ENCODE measurements around the gene C1orf105. TPM values are rescaled to one million over a fixed set of nuclear protein-coding genes. Genes with fewer than 3 reads are reported as not detected.
A peak's percentile ranks its signal among the peaks of the same experiment; 100 is the strongest.

The C1orf105 gene
- total and polyA plus RNA-seq, 10 donors, result not detected

GRCh38 chr1:172390683-172391551 is 29.6 kb upstream of the C1orf105 start:
- 52 to 78% (median 63%) methylated on average over 9 of the region's 9 CpGs for WGBS, 5 donors
- peak; percentile 82 for DNase-seq
- peak in 2 of 3 donors; percentile 55 to 57 for TF ChIP-seq POLR2AphosphoS5 (IDR thresholded peaks at IDR 0.05)
- no peak for TF ChIP-seq POLR2A (IDR thresholded peaks at IDR 0.05)
- no peaks in the 10 kb centered on the region for H3K36me3 ChIP-seq
- no peaks in the 10 kb centered on the region for H3K9me3 ChIP-seq
- H3K27me3 ChIP-seq (replicated peaks in 1 of 7), result no peaks in the 10 kb centered on the region
- H3K27ac ChIP-seq, result peak overlapping the region; percentile 67 to 92 (median 83)
- peak overlapping the region in 2 of 8 donors; percentile 3 to 60 for H3K4me3 ChIP-seq
- intact Hi-C loops (cut with DNase I; ENCODE audit: low total_unique reads), result loop anchor here (10.0 kb wide), 1 partner anchor 206 kb away; no protein-coding TSS in a partner anchor
- peaks cover 24 to 68% (median 47%) of the 10 kb centered on the region in 6 donors for H3K4me1 ChIP-seq

- 83 to 98% (median 95%) methylated on average over 1 of the region's 1 CpG for WGBS, 5 donors
- Histone ChIP-seq H3K27me3 (replicated peaks in 1 of 7) (no peaks in the 10 kb centered on the region), H3K4me1 (peaks cover 24 to 68% (median 47%) of the 10 kb centered on the region in 6 donors), H3K27ac (peak overlapping the region in 7 of 8 donors; percentile 75 to 92 (median 83)), H3K36me3 (no peaks in the 10 kb centered on the region), H3K4me3 (no peak overlapping the region), H3K9me3 (no peaks in the 10 kb centered on the region)
- no peak for DNase-seq
- TF ChIP-seq CTCF (IDR thresholded peaks at IDR 0.05 in 8 of 11, conservative IDR thresholded peaks at IDR 0.05 in 3 of 11), result no peak
- TF ChIP-seq POLR2AphosphoS5 (IDR thresholded peaks at IDR 0.05), result no peak
- TF ChIP-seq POLR2A (IDR thresholded peaks at IDR 0.05), result no peak
- intact Hi-C loops (cut with DNase I; ENCODE audit: low total_unique reads), result loop anchor here (10.0 kb wide), 1 partner anchor 207 kb away; no protein-coding TSS in a partner anchor
Measured at GRCh38 chr1:172391976-172392375, 28.5 kb upstream of the C1orf105 start.

GRCh38 chr1:172393354-172393753 is 27.1 kb upstream of the C1orf105 start:
- no peaks in the 10 kb centered on the region for H3K27me3 ChIP-seq (replicated peaks in 1 of 7)
- 57 to 72% (median 65%) methylated on average over 5 of the region's 5 CpGs for WGBS, 5 donors
- no peak for TF ChIP-seq CTCF (IDR thresholded peaks at IDR 0.05 in 8 of 11, conservative IDR thresholded peaks at IDR 0.05 in 3 of 11)
- no peak for TF ChIP-seq POLR2A (IDR thresholded peaks at IDR 0.05)
- no peak for TF ChIP-seq POLR2AphosphoS5 (IDR thresholded peaks at IDR 0.05)
- H3K9me3 ChIP-seq, result no peaks in the 10 kb centered on the region
- no peak overlapping the region for H3K4me3 ChIP-seq
- peaks cover 24 to 82% (median 55%) of the 10 kb centered on the region in 6 donors for H3K4me1 ChIP-seq
- H3K36me3 ChIP-seq, result no peaks in the 10 kb centered on the region
- intact Hi-C loops (cut with DNase I; ENCODE audit: low total_unique reads), result loop anchor here (10.0 kb wide), 1 partner anchor 209 kb away; no protein-coding TSS in a partner anchor
- DNase-seq, result no peak
- H3K27ac ChIP-seq, result peak overlapping the region; percentile 65 to 92 (median 83)

- H3K9me3 ChIP-seq, result no peaks in the 10 kb centered on the region
- H3K4me1 ChIP-seq, result peaks cover 29 to 90% (median 60%) of the 10 kb centered on the region in 6 donors
- H3K27ac ChIP-seq, result peak overlapping the region; percentile 75 to 92 (median 83)
- intact Hi-C loops (cut with DNase I; ENCODE audit: low total_unique reads), result loop anchor here (10.0 kb wide), 1 partner anchor 209 kb away; no protein-coding TSS in a partner anchor
- 7 to 15% (median 13%) methylated on average over 4 of the region's 4 CpGs for WGBS, 5 donors
- TF ChIP-seq POLR2AphosphoS5 (IDR thresholded peaks at IDR 0.05) (peak in 1 of 3 donors; percentile 73), CTCF (IDR thresholded peaks at IDR 0.05 in 8 of 11, conservative IDR thresholded peaks at IDR 0.05 in 3 of 11) (no peak), POLR2A (IDR thresholded peaks at IDR 0.05) (peak in 1 of 3 donors; percentile 48)
- peak; percentile 81 for DNase-seq
- H3K4me3 ChIP-seq, result peak overlapping the region in 1 of 8 donors; percentile 32
- no peaks in the 10 kb centered on the region for H3K36me3 ChIP-seq
- H3K27me3 ChIP-seq (replicated peaks in 1 of 7), result no peaks in the 10 kb centered on the region
Measured at GRCh38 chr1:172394141-172394751, 26.2 kb upstream of the C1orf105 start.

Measured in spleen (tissue), 11 donors.